Stimulated activated CD8-positive, alpha-beta memory T cell treated with anti-CD3 and anti-CD28 coated beads, Interleukin-7, amount 100 ng/mL, for 1 hour (primary cell): ENCODE results near the gene HHEX.
A peak's percentile ranks its signal among the peaks of the same experiment; 100 is the strongest.
"Not testable (repeated sequence)": the region's sequence is repeated elsewhere in the genome, so short reads cannot be mapped to it uniquely, and the experiment has no call there.

Experiments
- DNase-seq, 2 donors: peaks; one replicate each; pipeline ENCODE4 v3.0.0-alpha.2; 2020; ENCODE audit warnings: low read depth in 2 of 2

The HHEX gene

DNA sequence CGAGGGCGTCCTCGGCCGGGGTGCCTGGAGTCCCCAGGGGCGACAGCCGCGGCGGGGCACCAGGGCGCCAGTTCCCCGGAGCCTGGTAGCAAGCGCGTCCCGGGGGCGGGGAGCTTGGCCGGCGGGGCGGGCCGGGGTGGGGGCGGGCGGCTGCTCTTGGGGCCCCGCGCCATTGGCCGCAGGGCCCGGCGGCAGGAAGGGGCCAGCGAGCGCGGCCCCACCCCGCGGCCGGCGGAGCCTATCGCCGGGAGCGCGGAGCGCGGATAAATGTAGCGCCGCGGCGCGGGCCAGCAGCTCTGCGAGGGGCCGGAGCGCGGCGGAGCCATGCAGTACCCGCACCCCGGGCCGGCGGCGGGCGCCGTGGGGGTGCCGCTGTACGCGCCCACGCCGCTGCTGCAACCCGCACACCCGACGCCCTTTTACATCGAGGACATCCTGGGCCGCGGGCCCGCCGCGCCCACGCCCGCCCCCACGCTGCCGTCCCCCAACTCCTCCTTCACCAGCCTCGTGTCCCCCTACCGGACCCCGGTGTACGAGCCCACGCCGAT lies at the start of gene HHEX:
Gene HHEX (plus strand): TSS at position 293 of the 548 bp plus-strand sequence. CDS start 32 bp downstream, at position 325.
- no peak for DNase-seq

DNA sequence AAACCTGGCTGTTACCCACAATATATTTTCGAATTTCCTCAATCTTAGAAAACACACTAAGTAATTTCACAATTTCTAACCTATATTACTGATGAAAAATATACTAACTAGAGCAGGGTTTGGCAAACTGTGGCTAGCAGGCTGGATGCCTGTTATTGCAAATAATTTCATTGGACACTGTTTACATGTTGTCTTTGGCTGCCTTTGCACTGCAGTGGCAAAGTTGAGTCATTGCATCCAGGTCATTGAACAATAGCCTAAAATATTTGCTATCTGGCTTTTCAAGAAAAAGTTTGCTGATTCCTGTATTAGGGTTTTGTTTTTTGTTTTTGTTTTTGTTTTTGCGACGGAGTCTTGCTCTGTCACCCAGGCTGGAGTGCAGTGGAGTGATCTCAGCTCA lies 49.6 kb upstream of the HHEX start:
- no peak for DNase-seq

DNA sequence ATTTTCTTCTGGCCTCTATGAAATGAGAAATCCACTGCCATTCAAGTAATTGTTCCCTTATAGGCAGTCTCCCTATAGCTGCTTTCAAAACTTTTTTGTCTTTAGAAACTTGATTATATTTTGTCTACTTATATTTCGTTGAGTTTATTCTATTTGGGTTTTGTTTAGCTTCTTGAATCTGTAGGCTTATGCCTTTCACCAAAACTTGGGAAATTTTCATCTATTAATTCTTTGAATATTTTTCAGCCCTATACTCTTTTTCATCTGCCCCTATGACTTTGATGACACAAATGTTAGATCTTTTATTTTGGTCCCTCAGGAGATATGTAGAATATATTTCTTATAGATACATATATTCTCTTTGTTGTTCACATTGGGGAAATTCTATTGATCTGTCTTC lies 48.3 kb upstream of the HHEX start:
- no peak for DNase-seq

DNA sequence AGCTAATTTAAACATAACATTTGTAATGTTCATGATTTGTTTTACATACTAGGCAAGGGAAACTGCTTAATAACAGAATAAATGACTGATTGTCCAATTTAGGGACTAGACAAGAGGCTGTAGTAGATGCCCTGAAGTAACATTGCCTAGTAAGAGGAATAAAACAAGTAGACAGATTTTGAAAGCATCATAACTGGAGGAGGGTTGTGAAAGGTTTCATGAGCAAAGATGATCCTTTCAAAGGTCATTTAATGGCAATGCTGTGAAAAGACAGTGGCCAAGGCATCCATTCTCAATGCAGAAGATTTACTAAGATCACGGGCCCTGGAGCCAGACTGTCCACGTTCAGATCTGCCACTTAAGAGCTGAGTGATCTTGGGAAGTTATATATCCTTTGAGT lies 44.8 kb upstream of the HHEX start:
- no peak for DNase-seq

DNA sequence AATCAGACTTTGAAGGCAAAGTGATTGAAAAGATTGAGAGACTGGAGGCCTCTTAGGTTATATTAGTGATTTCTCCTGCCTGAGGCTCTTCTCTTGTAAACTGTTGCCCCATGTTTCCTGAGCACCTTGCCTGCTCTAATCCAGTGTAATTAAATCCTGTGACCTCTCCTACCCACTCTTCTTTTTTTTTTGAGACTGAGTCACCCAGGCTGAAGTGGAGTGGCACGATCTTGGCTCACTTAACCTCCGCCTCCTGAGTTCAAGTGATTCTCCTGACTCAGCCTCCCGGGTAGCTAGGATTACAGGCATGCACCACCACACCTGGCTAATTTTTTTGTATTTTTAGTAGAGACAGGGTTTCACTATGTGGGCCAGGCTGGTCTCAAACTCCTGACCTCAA lies 38.9 kb upstream of the HHEX start:
- DNase-seq, result not testable (repeated sequence)

DNA sequence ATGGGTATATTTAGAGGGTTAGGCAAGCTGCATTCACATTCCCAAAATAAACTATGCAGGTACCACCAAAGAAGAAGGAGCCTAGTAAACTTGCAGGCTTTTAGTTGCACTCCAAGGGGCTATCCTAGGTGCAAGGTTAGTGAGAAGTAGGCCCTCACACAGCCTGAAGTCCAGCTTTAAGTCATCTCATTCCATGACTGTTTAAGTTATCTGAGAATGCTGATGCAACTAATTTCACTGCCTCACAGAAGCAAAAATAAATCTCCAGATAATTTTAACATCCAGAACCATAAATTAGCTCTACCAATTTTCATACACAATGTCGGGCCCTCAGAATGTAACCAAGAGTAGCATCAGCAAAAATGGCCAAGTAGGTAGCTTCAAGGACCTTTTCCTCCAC lies 34.3 kb upstream of the HHEX start:
- DNase-seq, result no peak

DNA sequence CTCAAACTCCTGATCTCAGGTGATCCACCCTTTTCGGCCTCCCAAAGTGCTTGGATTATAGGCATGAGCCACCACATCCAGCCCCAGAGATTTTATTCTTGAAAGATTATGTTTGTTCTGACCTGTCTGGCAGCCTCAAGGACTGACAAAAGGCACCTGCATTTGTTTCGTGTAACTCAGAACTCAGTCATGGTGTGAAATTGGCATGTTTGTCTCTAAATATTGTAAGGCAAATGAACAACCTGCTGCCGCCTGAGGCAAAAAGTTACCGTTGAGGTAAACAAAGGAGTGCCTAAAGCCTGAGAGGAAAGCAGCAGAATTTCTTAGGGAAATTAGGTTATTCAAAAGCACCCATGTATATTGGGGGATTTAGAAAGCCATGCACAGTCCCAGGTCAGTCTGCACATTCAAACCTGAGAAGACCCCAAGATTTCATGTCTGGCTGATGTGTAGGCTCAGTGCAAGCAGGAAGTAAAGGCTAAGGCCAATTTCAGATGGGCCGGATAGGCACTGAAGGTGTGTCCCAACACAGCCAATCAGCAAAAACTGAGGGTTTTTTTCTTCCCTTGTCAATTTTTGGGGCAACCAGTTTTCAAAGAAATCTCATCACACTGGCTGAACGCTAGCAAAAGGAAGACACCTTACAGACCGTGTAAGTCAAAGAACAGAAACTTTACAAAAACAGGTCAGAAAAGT lies 33.3 kb upstream of the HHEX start:
- no peak for DNase-seq

DNA sequence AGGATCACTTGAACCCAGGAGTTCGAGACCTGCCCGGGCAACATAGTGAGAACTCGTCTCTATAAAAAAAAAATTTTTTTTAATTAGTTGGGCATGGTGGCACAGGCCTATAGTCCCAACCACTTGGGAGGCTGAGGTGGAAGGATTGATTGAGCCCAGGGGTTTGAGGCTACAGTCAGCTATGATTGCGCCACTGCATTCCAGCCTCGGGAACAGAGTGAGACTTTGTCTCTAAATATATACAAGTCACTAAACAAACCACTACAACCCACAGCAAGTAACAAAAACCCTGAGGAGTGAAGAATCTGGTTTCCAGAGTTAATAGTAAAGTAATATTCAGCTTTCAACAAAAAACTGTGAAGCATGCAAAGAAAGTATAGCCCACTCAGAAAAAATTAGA lies 32.7 kb upstream of the HHEX start:
- no peak for DNase-seq

DNA sequence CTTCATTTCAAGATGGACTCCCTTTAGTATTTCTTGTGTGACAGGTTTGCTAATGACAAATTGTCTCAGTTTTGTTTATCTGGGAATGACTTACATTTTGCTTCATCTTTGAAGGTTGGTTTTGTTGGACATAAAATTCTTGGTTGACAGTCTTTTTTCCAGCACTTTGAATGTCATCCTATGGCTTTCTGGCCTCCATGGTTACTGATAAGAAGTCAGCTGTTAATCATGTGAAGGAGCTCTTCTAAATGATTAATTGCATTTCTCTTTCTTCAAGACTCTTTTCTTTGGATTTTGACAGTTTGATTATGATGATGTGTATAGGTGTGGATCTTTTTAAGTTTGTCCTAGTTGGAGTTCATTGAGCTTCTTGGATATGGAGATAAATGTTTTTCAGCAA lies 26.9 kb upstream of the HHEX start:
- DNase-seq, result no peak

DNA sequence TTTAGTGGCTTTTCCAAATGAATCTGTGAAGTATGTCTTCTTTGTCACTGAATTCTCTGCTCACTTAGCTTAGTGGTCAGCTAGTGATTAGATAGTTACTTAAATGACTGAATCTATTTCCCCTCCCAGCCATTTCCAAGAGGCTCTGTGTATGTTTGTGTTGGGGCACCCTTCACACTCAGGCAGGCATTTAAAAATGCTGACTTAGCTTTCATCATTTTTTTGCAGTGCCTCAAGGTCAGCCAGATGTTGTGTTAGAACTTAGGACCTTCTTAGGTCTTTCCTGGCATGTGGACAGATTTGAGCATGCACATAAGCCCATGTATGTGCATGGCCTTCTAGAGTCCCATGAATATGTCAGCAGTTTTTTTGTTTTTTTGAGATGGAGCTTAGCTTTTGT lies 25.4 kb upstream of the HHEX start:
- no peak for DNase-seq

DNA sequence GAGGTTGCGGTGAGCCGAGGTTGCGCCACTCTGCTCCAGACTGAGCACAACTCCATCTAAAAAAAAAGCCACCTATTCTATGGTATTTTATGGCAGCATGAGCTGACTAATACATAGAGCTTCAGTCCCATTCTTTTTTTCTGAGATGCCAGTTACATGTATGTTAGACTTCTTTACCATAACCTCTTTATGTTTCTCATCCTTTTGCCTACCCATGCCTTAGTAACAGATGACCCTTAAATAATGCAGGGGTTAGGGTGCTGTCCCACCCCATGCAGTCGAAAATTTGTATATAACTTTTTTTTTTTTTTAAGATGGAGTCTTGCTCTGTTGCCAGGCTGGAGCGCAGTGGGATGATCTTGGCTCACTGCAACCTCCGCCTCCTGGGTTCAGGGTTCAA lies 22.7 kb upstream of the HHEX start:
- no peak for DNase-seq

DNA sequence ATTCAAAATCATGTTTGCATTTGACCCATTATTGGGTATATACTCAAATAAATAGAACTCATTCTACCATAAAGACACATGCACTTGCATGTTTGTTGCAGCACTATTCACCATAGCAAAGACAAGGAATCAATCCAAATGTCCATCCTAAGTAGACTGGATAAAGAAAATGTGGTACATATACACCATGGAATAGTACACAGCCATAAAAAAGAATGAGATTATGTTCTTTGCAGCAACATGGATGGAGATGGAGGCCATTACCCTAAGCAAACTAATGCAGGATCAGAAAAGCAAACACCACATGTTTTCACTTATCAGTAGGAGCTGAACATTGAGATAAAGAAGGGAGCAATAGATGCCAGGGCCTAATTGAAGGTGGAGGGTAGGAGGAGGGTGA lies 12.0 kb upstream of the HHEX start:
- DNase-seq, result no peak

DNA sequence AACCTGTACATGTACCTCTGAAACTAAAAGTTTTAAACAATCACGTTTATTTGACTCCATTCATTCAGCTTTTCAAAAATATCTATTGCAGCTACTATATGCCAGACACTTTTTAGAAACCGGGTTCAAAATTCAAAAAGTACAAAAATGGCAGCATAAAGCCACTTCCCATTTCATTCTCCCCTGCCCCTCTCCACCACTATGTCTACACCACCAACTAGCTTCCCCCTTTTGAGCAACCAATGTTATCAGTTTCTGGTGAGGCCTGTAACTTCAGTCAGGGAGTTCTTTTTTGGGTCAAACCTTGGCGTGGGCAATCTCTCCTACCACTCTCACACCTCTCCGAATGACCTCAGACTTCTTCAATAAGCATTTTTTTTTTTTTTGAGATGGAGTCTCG lies 11.5 kb upstream of the HHEX start:
- DNase-seq, result no peak

DNA sequence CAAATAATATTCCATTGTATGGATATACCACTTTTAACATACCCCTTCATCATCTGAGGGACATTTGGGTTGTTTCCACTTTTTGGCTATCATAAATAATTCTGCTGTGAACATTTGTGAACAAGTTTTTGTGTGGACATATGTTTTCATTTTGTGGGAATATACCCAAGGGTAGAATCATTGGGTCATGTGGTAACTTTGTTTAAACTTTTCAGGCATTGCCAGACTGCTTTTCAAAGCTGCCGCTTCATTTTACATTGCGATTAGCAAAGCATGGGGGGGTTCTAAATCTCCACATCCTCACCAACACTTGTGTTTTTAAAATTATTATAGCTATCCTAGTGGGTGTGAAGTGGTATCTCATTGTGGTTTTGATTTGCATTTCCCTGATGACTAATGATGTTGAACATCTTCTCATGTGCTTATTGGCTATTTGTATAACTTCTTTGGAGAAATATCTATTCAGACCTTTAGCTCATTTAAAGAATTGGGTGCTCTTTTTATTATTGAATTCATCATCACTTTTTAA lies 8.4 kb upstream of the HHEX start:
- DNase-seq, result no peak

DNA sequence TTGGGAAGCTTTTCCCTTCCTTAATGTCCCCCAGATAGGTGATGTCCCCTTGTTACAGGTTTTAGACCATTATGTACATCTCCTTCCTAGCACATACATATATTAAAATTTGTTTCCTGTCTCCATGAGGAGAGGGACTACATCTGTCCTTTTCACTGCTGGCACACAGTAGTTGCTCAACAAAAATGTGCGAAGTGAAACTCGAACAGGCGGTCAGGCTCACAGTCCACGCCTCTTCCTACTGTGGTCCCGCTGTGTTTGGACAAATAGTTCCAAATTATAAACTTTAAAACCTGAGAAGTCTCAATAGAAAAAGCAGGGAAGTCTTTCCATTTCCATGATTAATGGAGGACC lies 1.2 kb upstream of the HHEX start:
- no peak for DNase-seq

DNA sequence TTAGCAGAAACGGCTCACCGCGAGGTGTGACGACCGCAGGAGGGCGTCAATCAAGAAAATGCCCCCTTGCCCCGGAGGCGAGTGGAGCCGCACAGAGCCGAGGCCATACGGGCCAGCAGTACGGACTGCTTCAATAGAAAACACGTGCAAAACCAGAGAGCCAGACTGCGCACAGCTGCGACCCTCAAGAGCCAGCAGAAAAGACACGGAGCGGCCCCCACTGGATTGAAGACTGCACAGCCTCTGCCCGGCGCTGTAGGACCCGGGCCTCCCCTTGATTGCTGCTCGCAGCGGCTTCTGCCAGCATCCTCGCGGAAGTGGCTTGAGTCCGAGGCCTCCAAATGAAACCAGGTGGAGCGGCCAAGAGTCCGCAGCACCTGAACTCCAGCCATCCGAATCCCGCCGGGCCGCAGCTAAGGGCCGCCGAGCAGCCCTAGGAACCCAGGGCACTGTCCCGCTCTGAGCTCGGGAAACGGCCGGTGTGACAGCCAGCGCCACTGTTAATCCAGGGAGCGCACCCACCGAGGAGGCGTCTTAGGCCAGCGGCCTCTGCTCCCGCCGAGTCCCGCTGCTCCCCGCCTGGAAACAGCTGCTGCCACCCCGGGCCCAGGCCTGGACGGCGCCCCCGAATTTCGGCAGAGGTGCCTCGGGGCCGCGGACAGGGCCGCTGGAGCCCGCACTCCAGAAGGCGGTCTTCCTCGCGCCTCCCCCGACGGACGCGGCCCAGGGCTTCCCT lies 660 bp upstream of the HHEX start:
- DNase-seq, result no peak

DNA sequence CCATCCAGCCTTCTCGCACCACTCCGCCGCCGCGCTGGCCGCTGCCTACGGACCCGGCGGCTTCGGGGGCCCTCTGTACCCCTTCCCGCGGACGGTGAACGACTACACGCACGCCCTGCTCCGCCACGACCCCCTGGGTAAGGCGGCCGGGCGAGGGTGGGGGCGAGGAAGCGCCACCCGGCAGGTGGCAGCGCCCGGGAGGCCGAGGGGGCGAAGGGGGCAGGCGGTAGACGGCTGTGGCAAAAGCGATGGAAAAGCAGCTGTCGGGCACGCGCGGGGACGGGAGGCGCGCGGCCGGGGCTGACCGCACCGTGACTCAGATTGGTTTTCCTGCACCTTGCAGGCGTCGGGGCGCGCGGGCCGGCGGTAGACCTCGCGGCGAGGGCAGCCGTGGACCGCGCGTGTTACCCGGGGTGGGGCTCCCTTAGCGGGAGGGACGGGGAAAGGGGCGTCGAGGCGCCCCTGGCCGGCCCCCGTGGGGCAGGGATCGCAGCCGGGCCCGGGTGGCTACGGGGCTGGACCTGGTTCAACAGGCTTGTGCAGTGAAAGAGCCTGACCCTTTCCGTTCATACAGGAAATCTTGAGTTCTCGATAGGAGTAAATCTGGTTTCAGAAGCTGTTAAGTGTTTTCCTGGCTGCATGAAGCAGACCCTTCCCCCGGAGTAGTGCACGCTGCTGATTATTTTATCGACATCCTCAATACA lies 608 bp downstream of the HHEX start:
- DNase-seq, result peak in 1 of 2 donors; percentile 60

DNA sequence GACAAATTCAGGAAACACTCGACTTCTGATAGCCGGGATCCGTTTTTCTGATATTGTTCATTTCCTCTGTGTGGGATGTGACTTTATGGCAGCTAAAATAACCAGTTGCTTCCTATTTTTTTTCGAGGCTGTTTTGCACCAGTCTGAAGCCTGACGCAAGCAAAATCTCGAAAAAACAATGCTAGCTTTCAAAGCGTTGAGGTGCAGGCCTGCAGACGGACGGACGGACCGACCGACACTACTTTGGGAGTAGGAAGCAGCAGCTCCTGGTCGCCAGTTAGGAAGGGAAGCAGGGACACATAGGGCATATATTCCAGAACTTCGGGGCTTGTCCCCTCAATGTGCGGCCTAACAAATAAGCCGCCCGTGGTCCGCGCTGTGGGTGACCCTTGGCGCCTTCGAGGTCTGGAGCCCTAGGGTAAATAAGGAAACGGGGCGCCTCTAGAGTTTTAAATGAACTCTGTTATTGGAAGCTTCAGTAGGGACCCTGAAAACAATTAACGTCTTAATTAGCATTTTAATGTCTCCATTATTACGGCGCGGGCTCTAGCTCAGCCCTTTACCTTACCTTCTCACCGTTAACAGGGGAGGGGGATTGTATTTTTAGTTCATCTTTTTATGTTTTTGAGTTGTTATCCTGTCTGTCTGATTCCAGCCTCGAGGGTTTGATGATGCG lies 1.3 kb downstream of the HHEX start:
- no peak for DNase-seq

DNA sequence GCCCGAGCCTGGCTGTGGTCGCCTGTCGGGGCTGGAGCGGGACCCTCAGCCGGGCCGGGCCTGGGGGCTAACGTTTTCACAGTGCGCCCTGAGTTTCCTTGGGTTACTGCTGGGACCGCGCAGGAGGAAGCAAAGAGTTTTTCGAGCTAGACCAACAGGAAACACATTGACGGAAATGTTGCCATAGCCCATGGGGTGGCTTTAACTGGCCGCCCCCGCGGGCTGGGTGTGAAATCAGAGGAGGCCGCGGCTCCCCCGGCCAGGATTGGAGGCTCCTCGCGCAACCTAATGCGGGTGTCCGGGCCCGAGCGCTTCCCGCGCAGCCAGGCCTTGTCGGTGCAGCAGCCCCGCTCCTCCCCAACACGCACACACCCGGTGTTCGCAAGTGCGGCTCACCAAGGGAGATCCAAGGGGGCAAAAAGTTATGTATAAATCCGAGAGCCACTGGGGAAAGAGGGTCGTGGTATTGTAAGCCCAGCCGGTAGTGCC lies 1.9 kb downstream of the HHEX start:
- DNase-seq, result no peak

DNA sequence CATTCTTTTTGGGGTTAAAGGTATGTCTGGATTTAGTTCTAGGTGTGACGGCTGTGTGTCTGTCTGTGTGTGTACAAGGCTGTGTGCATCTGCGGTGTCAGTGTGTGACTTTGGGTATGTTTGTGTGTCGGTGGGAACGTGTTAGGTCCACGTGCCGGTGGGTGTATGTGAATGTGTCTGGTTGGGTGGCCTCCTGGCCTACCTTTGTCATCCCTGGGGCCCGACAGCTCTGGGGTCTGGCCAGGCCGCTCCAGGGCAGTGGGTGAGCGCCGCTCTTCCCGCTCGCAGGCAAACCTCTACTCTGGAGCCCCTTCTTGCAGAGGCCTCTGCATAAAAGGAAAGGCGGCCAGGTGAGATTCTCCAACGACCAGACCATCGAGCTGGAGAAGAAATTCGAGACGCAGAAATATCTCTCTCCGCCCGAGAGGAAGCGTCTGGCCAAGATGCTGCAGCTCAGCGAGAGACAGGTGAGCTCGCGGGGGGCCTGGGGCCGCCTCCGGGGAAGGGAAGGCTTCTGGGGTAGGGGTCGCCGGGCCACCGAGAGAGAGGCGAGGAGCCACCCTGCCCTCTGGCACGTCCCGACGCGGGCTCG lies 2.4 kb downstream of the HHEX start:
- DNase-seq, result no peak
